Mucosa of descending colon (tissue), 3 donors: ENCODE measurements around the gene CD79B. TPM values are rescaled to one million over a fixed set of nuclear protein-coding genes. Genes with fewer than 3 reads are reported as not detected.

ENCODE experiments used
- ATAC-seq: fragments of 200-7000 bp; cut with Tn5 transposase; one replicate; pipeline ENCODE4 v1.9.1; 2020; ENCODE audit warnings: mild to moderate bottlenecking, moderate library complexity
- DNase-seq, 3 donors: peaks; one replicate each; pipeline ENCODE4 v3.0.0-alpha.2; 2020
- H3K36me3 ChIP-seq: fragments of 200-600 bp; one replicate; pipeline ENCODE4 v1.8.0; 2021; ENCODE audit warnings: low read depth, mild to moderate bottlenecking
- H3K4me1 ChIP-seq: fragments of 200-600 bp; one replicate; pipeline ENCODE4 v1.8.0; 2021; ENCODE audit warnings: low read depth, mild to moderate bottlenecking
- H3K4me3 ChIP-seq: fragments of 200-600 bp; one replicate; pipeline ENCODE4 v1.8.0; 2021; ENCODE audit warnings: mild to moderate bottlenecking
- H3K9me3 ChIP-seq: fragments of 200-600 bp; one replicate; pipeline ENCODE4 v1.8.0; 2021; ENCODE audit warnings: mild to moderate bottlenecking
- intact Hi-C, 2 donors: fragments of 100-400 bp; cut with DNase I in 1 of 2; cut with micrococcal nuclease in 1 of 2; formaldehyde crosslinking; loops; one replicate each; pipeline versions ENCODE4 v1.11.0 to v1.11.1; 2022; cut with DNase I, micrococcal nuclease
- total RNA-seq, 3 donors: library from RNA; stranded (reverse); fragmentation: NEBNext Ultra II Directional in 2 of 3; extraction: Animal tissue kit (Norgen Biotek cat#: 25700) in 2 of 3; gene quantifications; one replicate each; pipeline versions ENCODE4 v1.2.1 to v1.2.4, GENCODE V29; 2021 to 2023
- TF ChIP-seq, protein P1 (sequence below): fragments of 200-600 bp; IDR thresholded peaks from one replicate; pipeline ENCODE4 v1.8.0; 2022; ENCODE audit warnings: antibody characterized with exemption, mild to moderate bottlenecking
- donor health status: DM: no; HTN: no; CAD: no; lungs with moderate emphysema.
- donor health status: DM: no; HTN: no; CAD: no.
- donor health status: DM: no; HTN: yes; CAD: no.

Gene CD79B
- total RNA-seq, 3 donors from 2014 or later: 0.70 to 2.4 (median 1.4) TPM

DNA sequence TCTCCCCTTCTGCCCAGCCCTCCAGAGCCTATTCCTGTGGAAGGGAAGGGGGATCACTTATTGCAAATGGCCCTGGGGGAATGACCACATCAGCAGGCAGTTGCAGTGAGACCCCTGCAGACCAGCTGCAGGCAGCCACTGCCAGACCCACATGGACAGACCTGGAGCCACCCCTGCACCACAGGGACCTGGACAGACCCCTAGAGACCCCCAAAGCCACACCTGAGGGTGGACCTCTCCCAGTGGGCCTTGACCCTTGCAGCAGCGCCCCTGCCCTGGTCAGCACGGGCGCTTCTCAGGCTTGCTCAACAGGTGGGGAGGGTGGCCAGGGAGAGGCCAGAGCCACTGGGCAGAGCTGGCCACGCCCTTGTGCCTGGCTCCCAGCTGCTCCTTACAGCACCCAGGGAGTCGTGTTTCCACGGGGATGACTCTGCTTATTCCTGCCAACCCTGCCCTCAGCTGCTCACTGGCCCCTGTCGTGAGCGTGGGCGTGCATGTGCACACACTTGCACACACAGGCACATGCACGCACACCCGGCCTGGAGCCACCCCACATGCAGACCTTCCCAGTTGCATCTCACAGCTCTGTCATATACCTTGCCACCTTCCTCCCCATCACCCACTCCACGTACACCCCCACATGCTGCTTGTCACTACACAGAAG lies 41.9 kb upstream of the CD79B start:
- DNase-seq (peak in 2 of 3 donors; percentile 53), ATAC-seq (peak; percentile 83)
- intact Hi-C loops: no loop called here
- TF ChIP-seq, protein P1, sequence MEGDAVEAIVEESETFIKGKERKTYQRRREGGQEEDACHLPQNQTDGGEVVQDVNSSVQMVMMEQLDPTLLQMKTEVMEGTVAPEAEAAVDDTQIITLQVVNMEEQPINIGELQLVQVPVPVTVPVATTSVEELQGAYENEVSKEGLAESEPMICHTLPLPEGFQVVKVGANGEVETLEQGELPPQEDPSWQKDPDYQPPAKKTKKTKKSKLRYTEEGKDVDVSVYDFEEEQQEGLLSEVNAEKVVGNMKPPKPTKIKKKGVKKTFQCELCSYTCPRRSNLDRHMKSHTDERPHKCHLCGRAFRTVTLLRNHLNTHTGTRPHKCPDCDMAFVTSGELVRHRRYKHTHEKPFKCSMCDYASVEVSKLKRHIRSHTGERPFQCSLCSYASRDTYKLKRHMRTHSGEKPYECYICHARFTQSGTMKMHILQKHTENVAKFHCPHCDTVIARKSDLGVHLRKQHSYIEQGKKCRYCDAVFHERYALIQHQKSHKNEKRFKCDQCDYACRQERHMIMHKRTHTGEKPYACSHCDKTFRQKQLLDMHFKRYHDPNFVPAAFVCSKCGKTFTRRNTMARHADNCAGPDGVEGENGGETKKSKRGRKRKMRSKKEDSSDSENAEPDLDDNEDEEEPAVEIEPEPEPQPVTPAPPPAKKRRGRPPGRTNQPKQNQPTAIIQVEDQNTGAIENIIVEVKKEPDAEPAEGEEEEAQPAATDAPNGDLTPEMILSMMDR: no peak
- H3K4me3 ChIP-seq: no peak overlapping the region
- H3K36me3 ChIP-seq: no peaks in the 10 kb centered on the region
- H3K9me3 ChIP-seq: no peaks in the 10 kb centered on the region
- H3K4me1 ChIP-seq: no peaks in the 10 kb centered on the region

- TF ChIP-seq, protein P1: no peak
- ATAC-seq: no peak
Observed at GRCh38 chr17:63973247-63973646, 41.1 kb upstream of the CD79B start.

GRCh38 chr17:63972796-63973195 lies 40.7 kb upstream of the CD79B start, which contains the start of gene SCN4A:
Gene SCN4A (minus strand): TSS chr17:63972918. CDS start chr17:63972841, 77 bp downstream.
- ATAC-seq (no peak), DNase-seq (no peak)
- intact Hi-C loops: no loop called here

More at GRCh38 chr17:63973247-63973646, 41.1 kb upstream of the CD79B start:
- no peak overlapping the region for H3K4me3 ChIP-seq
- intact Hi-C loops: no loop called here
- DNase-seq: no peak
- H3K36me3 ChIP-seq: no peaks in the 10 kb centered on the region
- no peaks in the 10 kb centered on the region for H3K9me3 ChIP-seq
- no peaks in the 10 kb centered on the region for H3K4me1 ChIP-seq

DNA sequence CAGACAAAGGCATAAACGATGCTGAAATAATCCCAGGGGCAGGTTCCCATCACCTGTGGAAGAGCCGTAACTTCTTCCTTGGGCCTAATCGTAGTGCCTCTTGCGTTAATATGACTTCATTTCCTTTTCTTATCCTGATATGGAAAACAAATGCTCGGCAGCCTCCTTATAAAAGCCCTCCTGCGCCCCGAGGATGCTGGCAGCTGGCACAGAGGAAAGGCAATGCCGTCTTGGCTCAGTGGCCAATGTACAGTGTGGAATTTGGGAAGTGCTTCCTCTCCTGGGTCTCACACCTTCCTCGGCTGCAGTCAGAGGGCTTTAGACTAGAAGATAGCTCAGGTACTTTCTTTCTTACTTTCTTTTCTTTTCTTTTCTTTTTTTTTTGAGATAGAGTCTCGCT lies 37.1 kb upstream of the CD79B start:
- H3K36me3 ChIP-seq: no peaks in the 10 kb centered on the region
- no peaks in the 10 kb centered on the region for H3K4me1 ChIP-seq
- no peaks in the 10 kb centered on the region for H3K9me3 ChIP-seq
- ATAC-seq (no peak), DNase-seq (no peak)
- TF ChIP-seq, protein P1: no peak
- intact Hi-C loops: no loop called here
- no peak overlapping the region for H3K4me3 ChIP-seq

More at GRCh38 chr17:63972796-63973195, 40.7 kb upstream of the CD79B start, which contains the start of gene SCN4A:
- TF ChIP-seq, protein P1: no peak
- H3K4me3 ChIP-seq: no peak within 1 kb of the TSS
- H3K36me3 ChIP-seq: no peaks in the 10 kb centered on the region
- no peaks in the 10 kb centered on the region for H3K4me1 ChIP-seq
- H3K9me3 ChIP-seq: no peaks in the 10 kb centered on the region

GRCh38 chr17:63967953-63968352 lies 35.8 kb upstream of the CD79B start:
- TF ChIP-seq, protein P1: no peak
- DNase-seq (no peak), ATAC-seq (no peak)
- Histone ChIP-seq H3K9me3 (no peaks in the 10 kb centered on the region), H3K4me1 (no peaks in the 10 kb centered on the region), H3K36me3 (no peaks in the 10 kb centered on the region), H3K4me3 (no peak overlapping the region)
- intact Hi-C loops: no loop called here
